ENCODE measurements around the gene CBFA2T2.
"Not testable (repeated sequence)": the region's sequence is repeated elsewhere in the genome, so short reads cannot be mapped to it uniquely, and the experiment has no call there.

CBFA2T2 gene

DNA sequence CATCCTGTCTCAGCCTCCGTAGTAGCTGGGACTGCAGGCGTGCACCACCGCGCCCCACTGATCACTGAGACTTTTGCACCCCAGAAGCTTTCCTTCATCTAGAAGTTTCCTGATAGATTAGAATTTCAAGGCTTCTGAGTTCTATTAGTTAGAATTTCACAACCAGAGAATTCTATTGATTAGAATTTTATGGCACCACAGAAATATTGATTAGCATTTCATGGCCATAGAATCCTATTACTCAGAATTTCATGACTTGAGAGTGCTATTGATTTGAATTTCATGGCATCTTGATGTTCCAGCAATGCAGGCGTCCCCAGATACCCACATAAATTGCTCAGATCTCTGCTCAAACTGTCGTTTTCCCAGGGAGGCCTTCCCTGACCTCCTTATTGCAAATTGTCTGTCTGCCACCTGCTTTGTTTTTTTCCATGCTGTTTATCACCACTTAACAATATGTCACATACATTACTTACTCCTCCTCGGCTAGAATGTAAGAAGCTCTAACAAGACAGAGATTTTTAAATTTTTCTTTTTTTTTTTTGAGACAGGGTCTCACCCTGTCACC is 16.9 kb upstream of the CBFA2T2 start:
- no peak for DNase-seq

DNA sequence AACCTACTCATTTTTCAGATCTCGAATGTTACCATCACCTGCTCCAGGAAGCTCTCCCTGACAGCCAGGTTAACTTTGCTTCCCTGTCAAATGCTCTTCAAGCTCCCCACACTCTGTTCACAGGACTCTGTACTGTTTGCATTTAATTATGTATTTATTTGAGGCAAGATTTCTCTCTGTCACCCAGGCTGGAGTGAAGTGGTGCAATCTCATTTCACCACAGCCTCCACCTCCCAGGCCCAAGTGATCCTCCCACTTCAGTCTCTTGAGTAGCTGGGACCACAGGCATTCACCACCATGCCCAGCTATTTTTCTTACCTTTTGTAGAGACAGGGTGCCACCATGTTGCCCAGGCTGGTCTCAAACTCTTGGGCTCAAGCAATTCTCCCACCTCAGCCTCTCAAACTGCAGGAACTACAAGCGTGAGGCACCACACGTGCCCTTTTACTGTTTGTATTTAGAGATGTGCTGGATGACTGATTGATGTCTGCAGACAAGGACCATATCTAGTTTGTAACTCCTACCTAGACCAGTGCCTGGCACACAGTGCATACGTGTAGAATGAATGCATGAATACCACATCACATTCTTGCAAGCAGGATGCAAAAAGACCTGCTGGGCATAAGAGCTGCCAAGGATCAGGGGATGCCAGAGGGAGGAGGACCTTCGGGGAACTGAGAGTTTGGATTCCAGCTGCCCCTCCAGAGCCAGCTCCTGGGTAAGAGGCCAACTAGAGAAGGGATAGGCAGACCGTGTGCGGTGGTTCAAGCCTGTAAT is 15.6 kb upstream of the CBFA2T2 start:
- no peak for DNase-seq

DNA sequence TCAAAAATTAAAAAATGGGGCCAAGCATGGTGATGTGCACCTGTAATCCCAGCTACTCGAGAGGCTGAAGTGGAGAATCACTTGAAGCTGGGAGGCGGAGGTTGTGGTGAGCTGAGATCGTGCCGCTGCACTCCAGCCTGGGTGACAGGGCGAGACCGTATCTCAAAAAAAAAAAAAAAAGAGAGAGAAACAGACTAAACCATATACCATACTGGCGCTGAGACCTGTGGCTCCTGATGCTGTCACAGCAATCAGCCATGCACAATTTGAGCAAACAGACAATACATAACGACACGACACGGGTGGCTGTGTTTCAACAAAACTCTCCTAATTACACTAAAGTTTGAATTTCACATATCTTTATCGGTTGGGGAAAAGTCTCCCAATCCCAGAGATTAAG is 14.9 kb upstream of the CBFA2T2 start:
- no peak for DNase-seq

GRCh38 chr20:33475381-33476152 is 14.3 kb upstream of the CBFA2T2 start:
- DNase-seq, result peak; percentile 79

DNA sequence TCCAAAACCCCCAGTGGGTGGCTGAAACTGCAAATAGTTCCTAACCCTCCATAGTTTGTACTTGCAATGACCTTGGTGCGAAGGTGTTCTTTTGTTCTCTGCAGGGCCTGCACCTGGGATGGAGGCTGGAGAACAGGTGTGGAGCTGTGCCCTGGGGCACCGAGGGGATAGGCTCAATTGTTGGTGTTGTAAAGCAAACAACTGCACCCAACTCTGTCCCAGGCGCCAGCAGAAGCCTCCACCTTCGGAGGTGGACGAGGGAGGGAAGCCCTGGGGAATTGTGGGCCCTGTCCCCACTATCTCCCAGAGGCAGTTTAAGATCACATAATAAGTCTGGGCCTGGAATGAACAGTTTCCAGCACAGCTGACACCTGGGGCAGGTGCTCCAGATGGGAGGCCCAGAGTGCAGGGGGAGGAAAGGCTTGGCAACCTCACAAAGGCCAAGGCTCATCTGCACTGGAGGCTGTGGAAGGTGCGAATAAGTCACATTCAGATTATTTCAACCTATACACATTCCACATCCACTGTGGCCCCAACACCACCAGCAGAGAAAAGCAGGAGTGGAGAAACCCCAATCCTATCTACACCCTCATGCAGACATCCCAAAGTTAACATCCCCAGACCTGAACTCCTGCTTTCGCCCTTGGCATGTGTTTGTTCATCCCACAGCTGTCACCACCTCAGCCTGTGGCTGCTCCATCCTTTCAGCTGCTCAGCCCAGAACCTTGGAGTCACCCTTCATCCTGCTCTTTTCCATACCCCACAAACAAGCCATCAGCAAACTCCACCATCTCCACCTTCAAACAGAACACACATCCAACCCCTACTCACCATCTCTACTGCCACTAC is 12.3 kb upstream of the CBFA2T2 start:
- peak; percentile 97 for DNase-seq

DNA sequence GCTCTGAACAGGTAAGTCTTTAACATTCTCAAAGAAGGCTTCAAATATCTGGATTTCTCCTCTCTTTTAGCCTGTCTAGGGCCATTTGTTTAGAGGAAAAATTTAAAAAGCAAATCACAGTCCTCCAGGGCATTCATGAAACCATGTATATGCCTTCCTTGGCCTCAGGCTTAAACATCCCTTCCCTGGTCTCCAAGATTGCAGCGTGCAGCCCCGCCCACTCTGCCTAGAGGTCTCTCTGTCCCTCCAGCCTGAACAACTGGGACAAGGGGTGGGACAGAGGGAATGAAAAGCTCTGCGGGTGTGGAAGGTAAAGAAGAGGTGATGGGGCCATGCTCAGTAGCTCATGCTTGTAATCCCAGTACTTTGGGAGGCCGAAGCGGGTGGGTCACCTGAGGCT is 9.8 kb upstream of the CBFA2T2 start:
- no peak for DNase-seq

GRCh38 chr20:33481431-33481941 is 8.4 kb upstream of the CBFA2T2 start:
- no peak for DNase-seq

DNA sequence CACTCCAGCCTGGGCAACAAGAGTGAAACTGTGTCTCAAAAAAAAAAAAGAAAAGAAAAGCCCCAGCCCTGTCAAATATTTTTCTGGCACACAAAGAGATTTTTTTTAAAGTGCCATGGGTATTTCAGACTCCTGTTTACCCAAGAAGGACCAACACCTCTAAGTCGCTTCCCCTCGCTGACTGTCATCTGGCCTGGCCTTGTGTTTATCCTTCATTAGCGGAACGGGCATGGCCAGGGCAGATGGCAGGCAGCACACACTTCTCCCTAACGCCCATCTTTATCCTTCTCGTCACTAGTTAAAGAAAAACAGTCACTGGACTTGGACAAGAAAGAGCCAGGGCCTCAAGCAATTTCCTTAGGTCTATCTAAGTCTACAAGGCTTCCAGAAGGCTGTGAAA is 7.3 kb upstream of the CBFA2T2 start:
- no peak for DNase-seq

- not testable (repeated sequence) for DNase-seq
Measured at GRCh38 chr20:33483186-33483585, 6.7 kb upstream of the CBFA2T2 start.

GRCh38 chr20:33488201-33488600 is 1.7 kb upstream of the CBFA2T2 start:
- DNase-seq, result no peak

GRCh38 chr20:33488661-33489494 is 1.0 kb upstream of the CBFA2T2 start:
- DNase-seq, result not testable (repeated sequence)

GRCh38 chr20:33489495-33490022 is 337 bp upstream of the CBFA2T2 start:
- DNase-seq, result peak; percentile 98

GRCh38 chr20:33490934-33491656 is 1.2 kb downstream of the CBFA2T2 start:
- DNase-seq, result no peak

DNA sequence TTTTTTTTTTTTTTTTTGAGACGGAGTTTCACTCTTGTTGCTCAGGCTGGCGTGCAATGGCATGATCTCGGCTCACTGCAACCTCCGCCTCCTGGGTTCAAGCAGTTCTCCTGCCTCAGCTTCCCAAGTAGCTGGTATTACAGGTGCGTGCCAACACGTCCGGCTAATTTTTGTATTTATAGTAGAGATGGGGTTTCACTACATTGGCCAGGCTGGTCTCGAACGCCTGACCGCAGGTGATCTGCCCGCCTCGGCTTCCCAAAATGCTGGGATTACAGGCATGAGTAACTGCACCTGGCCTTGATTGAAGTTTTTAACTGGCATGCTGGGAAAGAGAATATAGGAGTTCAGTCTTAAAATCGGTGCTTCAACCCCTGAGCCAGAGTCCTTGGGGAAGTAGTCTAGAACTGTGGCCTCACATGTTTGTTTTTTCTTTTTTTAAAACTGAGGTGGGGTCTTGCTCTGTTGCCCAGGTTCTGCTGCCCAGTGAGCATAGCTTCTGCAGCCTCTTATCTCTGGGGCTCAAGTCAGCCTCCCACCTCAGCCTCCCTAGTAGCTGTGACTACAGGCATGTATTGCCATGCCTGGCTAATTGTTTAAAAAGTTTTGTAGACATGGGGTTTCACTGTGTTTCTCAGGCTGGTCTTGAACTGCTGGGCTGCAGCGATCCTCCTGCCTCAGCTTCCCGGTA is 3.3 kb downstream of the CBFA2T2 start:
- no peak for DNase-seq

DNA sequence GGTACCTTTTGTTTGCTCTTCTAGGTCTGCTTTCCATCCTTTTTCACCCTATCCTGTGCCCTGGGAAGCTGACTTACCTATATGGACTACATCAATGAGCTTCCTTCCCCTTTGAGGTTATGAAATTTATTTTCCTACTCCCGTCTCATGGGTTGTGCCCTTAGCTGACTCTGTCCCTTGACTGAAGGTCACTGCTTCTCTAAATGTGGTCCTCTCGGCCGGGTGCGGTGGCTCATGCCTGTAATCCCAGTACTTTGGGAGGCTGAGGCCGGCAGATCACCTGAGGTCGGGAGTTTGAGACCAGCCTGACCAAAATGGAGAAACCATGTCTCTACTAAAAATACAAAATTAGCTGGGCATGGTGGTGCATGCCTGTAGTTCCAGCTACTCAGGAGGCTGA is 6.9 kb downstream of the CBFA2T2 start:
- not testable (repeated sequence) for DNase-seq

- DNase-seq, result no peak
Measured at GRCh38 chr20:33499355-33499754, 9.5 kb downstream of the CBFA2T2 start.

DNA sequence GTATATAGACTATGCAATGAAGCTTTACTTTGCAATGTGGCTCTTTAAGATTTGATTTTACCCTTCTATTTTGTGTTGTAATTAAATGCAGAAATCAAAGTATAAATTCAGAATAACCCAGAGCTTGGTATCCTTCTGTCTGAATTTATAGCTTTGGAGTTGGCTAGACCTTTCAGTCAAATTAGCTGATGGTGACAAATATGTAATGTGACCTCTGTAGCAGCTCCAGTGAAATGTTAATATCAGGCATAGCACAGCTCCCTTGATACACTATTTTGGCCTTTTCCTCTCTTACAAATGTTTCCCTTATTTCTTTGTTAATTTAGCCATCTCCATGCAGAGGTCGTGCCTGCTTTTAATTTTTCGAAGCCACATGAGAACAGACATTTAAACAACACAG is 11.1 kb downstream of the CBFA2T2 start:
- DNase-seq, result no peak

DNA sequence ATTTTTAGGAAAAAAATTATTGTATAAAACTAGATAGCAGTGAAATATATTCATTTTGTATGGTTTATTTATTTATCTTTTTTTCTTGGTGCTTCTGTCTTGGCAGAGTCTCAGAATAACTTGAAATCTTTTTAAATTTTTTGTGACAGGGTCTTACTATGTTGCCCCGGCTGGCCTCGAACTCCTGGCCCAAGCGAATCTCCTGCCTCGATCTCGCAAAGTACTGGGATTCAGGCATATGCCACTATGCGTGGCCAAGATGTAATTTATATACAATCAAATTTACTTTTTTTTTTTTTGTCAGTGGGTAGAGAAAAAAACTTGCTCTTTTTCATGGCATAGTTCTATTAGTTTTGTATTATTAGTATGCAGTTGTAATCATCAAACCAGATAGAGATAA is 13.7 kb downstream of the CBFA2T2 start:
- no peak for DNase-seq

DNA sequence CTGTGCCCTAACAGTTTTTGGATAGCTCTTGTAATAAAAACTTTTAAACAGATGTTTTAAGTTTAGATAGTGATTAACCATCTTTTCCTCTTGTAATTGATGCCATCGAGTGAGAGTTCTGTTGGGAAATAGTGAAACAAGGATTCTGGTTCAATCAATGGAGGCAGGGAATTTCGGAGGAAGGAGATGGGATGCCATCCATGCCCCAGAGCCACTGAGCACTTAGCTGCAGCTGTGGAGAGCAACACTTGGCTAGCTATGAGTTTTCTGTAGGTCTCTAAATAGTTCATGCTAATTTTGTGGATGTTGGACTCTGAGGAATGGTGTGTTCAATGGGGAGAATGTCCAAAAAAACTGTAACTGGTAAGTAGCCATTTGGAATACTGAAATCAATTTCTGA is 16.7 kb downstream of the CBFA2T2 start:
- DNase-seq, result no peak

DNA sequence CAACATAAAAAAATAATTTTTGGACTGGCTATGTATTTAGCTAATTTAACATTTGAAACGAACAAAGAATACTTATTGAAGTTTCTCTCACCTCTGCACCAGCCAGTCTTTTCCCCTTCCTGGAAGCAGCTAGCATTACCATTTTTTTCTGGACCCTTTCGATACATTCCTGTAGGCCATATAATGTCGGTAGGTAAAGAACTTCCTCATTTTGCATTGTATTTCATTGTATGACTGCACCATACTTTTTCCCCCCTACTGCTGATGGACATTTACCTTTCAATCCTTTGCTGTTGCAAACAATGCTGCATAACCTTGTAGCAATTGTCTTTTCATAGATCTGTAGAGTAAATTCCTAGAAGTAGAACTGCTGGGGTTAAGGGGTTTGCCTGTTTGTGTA is 17.6 kb downstream of the CBFA2T2 start:
- DNase-seq, result no peak
